HG03064 (cell line): ENCODE measurements around the gene TSPAN5.

ENCODE experiments used
- ATAC-seq: cut with Tn5 transposase; IDR thresholded peaks from one replicate; pipeline ENCODE4 v1.9.1; 2021; ENCODE audit warnings: low read depth; ENCODE audit not compliant: unreplicated experiment

The TSPAN5 gene

DNA sequence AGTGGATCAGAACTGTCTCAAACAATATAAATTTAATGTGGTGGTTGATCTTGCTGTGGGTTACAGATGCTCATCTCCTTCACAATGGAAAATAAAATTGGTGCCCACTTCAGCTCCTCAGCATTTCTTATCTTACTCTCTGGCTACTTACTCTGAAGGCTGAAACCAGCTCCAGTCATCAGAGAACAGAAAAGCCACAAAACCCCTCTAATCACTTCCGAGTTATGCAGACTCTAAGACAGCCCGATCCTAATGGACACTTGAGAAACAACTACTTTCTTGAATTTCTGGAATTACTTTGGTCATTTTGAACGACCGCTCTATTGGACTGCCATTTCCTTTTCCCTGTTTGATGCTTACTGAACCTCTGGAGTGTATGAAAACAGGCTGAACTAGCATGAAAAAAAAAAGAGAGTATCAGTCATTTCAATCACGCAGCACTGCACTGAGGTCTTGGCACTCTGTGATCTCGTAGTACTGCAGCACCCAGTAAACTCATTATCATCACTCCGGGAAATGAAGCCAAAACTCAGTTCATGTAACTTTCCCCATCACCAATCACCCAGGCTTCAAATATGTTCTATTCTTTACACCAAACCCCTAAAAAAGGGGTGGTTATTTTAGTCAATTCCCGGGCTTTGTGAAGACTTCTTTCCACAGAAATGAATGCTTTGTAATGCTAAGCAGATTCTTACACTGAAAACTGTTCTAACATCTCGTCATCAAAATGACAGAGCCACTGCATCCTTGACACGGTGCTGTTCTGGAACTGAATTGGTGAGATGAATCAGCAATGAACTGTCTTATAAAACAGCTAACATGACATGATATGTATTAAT lies 54.5 kb downstream of the TSPAN5 start:
- no peak for ATAC-seq

DNA sequence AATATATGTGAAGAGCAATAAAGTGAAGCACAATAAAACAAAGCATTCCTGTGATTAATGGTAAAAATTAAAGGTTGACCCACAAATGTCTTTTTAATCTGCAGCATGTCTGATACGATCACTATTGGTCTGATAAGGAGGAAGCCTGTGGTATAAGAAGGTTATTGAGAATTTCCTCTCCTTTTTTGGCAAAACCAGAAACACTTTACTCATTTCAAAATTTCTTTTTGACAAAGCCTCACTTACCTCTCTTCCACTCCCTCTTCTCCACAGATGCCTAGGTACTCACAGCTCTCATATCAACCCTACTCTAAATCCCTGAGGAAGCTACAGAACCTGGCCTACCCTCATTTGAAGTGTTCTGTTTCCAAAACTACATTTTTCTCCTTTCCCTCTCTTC lies 56.1 kb downstream of the TSPAN5 start:
- ATAC-seq, result no peak

DNA sequence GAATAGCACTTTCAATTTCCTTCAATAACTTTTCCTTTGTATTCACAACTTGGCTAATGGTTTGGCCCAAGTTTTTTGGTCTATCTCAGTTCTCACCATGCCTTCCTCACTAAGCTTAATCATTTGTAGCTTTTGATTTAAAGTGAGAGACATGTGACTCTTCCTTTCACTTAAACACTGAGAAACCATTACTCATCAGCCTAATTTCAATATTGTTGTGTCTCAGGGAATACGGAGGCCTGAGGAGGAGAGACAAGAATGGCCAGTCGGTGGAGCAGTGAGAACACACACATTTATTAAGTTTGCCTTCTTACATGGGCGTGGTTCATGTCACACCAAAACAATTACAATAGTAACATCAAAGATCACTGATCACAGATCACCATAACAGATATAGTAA lies 56.7 kb downstream of the TSPAN5 start:
- ATAC-seq, result peak; percentile 71

DNA sequence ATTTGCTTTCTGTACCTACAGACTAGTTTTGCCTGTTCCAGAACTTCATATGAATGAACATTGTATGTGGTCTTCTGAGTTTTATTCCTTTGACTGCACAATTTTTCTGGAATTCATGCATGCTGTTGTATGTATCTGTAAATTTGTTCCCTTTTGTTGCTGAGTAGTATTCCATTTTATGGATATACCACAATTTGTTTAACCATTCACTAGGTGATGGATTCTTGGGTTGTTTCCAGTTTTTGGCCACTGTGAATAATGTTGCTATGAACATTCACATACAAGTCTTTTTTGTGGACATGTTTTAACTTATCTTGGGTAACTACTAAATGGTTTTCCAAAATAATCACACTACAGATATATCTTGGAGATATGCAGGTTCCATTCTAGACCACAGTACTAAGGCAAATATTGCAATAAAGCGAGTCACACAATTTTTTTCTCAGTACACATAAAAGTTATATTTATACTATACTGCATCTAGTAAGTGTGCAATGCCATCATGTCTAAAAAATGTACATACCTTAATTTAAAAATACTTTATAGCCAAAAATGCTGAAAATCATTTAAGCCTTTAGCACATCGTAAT lies 58.7 kb downstream of the TSPAN5 start:
- no peak for ATAC-seq

DNA sequence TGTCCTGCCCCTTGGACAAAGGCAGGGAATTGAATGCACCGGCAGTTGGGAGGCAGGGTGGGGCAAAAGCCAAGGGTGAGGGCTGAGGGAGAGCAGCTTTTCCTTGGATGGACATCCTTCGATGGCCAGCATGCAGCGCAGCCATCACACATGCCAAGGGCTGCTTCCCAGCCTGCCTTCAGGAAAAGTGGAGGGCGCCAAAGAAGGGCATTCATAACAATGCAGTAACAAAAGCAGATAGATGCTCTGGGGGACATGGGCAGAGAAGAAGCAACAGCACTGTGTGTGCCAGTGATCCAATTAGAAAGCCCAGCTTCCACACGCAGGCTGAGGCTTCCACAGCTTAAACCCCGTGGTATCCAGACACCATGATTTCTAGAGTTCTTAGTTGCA lies 71.5 kb downstream of the TSPAN5 start:
- no peak for ATAC-seq

DNA sequence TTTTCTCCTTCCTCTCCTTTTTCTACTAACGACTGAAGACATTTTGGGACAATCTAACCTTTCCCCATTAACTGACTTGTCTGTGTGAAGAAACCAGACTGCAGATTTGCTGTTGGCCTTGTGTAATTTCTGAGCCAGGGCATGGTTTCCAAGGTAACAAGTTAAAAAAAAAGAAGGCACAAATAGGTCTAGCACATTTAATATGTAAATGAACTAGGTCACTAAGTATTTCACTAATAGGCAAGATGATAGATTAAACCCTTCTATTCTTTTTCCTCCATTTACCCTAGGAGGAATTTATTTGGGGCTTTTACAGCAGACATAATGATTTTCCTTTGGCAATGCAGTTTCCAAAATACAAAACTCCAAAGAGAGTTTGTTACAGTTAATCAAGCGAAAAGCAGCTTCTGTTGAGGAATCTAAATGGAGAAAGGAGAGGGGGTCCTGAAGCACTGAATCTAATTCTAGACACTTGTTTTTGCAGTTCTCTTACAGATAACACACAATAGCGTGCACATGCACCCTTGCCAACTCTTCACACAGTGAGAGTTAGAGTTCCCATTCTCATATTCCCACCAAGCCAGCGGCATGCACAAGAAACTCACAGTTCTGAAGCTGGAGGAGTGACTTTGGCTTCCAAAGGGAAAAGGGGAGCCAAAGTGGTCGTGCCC lies 72.0 kb downstream of the TSPAN5 start:
- no peak for ATAC-seq

DNA sequence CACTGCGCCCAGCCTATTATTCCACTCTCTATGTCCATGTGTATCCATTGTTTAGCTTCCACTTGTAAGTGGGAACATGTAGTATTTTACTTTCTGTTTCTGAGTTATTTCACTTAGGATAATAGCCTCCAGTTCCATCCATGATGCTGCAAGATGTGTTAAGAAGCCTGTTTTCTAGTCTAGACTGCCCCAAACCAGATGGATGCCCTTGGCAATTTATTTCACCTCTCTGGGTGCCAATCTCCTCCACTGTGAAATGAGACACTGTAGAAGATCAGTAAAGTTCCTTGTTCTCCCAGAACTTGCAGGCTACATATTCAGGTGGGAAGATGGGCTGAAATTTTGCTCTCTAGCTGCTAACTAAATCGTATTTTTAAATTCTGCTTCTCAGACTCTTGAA lies 72.8 kb downstream of the TSPAN5 start:
- ATAC-seq, result no peak

DNA sequence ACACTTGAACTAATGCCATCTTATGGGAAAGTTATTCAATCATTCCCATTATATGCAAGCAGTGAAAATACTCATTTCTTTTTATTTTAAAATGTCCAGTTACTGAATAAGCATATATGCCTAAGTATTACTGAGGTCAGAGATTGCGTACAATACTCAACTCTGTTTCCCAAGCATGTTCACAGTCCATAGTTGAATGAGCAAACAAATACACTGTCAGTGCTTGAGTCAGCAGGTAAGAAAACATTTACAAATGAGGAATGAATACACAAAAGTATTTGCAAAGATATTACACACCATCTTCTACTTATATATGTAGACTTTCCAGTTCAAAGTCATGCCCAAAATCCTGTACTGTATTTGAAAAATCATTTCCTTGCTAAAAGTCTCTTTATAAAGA lies 74.1 kb downstream of the TSPAN5 start:
- no peak for ATAC-seq

DNA sequence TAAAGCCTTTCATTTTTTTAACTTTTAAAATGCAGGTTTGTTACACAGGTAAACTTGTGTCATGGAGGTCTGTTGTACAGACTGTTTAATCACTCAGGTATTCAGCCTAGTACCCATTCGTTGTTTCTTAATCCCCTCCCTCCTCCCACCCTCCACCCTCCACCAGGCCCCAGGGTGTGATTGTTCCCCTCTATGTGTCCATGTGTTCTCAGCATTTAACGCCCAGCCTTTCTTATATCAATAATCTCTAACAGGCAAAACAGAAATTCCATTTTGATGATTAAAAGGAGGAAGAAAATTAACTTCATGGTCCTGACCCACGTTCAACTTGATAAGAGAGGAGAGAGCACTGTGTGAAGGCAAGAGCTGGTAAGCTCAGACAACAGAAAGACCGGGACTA lies 75.1 kb downstream of the TSPAN5 start:
- no peak for ATAC-seq

DNA sequence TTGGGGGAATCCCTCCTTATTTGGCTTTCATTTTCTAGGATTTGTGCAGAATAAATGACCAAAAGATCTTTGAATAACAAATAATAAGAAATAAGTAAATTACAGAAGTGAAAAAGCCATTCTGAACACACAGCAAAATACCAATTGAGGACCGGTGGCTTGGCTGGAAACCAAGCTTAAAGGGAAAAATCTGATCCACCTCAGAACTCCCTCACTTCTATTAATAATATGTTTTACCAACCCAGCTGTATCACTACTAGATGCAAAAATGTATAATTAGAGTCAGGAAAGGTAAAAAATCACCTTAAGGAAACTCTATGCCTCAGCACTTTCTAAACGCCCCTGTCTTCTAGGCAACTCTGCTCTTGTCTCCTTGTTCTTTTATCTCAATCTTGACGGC lies 77.3 kb downstream of the TSPAN5 start:
- ATAC-seq, result no peak

DNA sequence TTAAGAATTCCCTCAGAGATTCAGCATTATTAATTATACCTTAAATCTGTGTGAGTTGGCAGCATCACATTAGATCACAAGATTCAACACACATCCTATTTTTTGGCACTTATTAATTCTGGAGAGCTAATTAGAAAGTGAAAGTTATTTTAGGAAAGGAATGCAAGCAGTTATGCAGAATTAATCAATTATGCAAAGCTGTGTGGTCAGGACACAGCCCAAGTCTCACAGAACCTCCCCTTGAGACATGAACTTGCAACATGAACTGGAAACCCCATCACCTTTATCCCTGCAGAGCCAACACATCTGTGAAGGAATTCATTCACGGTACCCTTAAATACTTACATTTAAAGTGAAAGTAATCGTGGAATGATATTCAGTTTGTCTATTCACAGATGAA lies 80.5 kb downstream of the TSPAN5 start:
- no peak for ATAC-seq

DNA sequence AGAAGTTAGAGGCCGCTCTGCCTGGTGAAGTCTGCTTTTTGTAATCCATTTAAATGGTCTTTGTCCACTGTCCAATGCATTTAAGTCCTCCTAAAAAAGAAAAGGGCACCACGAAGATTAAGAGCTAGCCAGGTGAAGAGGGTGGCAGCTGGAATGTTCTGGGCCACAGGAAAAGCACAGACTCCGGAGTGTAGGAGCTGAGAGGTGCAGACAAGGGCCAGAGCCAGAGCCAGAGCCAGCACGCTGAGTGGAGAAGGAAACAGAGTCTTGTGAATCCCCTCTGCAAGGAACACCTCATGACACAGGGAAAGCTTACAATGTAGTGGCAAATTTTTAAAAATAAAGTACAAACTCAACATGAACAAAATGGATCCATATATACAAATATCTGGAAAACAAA lies 83.6 kb downstream of the TSPAN5 start:
- ATAC-seq, result no peak

DNA sequence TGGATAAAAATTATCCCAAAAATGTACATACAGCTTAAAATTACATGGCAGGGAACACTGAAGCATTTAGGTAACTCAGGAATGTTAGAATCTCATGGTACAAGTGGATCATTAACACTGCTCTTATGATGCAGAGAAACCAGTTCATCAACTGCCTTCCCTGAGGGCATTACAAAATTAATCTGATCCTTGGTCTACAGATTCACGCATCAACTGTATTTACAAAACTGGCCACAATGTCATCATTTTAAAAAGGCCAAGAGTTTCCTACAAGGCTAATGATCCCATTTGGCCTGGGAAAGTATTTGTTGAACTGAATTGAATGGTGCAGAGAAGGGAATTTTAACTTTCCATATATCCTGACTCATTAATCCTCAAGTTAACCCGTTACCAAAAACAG lies 84.6 kb downstream of the TSPAN5 start:
- ATAC-seq, result no peak

DNA sequence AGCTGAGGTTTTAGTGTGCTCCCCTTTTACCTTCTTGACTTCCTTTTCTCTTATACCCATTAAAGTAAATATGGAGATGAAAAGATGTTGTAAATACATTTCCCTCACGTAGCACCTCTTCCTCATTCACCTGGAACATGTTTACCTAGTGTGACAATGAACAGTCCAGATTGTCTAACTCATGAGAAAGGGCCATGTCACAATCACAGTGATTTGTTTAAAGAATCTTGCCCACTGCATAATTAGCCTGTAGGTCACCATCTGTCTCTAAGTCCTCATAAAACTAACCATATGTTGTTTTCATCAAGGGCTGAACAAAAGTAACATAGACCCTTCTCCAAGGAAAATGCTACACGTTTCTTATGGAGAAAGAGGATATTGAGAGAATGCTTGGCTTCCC lies 85.7 kb downstream of the TSPAN5 start:
- ATAC-seq, result no peak

DNA sequence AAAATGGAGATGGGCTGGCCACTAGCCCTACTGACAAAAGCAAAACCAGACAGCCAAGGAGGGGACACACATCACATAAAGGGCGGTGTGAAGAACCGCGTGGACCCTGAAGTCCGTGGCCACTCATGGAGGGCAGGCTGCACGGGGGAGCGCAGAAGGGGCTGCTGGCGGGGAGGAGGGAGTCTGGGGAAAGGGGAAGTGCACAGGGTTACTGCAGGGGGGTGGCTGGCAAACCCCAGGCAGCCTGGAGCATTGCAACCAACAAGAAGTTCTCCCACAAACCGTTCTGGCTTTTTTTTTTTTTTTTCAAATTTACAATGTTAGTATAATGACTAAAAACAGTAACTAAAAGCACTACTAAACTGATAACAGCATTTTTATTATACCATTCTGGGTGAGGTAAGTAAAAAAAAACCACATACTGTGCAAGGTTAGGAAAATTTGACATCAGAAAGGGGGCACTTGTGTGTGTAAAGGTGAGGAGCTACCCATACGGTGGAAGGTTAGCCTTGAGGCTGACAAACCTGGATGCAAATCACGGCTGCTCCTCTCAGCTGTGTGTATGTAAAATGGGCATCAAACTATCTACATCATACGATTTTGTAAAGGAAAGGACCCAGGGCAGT lies 87.1 kb downstream of the TSPAN5 start:
- no peak for ATAC-seq

DNA sequence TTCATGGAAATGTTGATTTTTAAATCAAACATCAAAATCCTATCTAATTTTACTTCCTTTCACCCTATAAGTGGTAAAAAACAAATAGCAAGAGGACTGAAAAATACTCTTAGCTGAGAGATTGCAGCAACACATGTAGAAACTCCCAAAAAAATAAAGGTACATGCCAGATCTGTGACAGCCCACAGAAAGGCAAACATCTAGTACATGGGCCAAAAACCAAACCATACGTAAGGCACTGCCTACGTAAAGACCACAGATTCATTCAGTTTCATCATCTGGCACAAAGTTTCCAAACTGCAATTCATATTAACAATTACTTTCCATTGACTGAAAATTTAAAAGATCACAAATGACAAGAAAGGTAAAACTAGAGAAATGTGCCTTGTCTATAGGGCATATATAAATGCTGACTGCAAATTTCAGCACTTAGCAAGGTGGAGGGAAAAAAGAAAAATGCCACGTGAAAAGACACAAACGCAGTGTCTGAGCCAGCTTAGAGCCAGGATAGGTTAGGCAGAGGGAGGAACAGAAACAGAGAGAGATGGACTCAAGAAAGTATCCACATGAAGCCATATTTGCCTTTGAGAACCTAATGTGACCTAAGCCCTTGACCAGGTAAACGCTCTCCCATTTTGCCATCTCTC lies 88.1 kb downstream of the TSPAN5 start:
- ATAC-seq, result no peak

DNA sequence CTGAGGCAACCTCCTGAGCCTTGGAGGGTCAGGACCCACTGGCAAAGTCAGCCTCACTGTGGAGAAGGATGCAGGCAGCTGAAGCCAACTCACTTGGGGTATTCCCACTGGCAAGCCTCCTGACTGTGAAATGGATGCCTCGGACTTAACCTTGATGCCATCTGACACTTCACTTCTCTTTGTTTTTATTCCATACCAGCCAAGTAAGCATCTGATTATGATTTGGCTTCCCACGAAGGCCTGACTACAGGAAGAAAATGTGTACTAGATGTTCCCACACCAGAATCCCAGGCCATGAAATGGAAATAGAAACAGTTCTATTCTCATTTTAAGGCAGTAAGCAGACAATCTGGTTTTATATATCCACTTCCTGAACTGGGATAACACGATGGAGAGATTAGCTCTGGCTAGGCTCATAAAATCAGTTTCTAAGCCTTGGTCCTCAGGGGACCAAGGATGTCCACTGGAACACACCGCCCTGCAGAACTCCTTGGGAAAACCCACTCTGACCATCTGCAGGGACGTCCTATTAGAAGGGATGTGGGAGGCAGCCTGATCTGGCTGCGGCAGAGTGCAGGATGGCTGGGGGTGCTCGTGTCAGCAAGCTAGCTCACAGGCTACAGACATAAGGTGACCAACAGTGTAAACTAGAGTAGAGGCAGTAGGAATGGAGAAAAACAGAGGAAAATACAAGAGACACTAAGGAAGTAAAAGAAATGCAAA lies 89.3 kb downstream of the TSPAN5 start:
- no peak for ATAC-seq

DNA sequence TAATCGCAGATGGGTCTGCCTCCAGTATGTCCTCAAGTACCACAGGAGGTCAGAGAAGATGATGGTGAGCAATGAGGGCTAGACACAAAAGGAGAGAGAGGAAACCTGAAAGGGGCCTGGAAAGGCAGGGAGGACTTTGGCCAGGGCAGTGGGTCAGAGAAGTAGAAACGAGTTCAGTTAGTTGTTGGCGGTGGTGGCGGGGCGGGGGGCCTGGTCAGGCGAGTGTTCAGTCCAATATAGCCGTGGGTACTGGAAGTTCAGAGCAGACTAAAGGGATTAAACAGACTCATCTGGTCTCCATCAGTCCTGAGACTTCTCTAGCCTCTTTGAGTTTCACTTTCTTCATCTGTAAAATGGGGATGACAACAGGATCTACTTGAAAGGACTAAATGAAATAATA lies 90.8 kb downstream of the TSPAN5 start:
- ATAC-seq, result no peak

DNA sequence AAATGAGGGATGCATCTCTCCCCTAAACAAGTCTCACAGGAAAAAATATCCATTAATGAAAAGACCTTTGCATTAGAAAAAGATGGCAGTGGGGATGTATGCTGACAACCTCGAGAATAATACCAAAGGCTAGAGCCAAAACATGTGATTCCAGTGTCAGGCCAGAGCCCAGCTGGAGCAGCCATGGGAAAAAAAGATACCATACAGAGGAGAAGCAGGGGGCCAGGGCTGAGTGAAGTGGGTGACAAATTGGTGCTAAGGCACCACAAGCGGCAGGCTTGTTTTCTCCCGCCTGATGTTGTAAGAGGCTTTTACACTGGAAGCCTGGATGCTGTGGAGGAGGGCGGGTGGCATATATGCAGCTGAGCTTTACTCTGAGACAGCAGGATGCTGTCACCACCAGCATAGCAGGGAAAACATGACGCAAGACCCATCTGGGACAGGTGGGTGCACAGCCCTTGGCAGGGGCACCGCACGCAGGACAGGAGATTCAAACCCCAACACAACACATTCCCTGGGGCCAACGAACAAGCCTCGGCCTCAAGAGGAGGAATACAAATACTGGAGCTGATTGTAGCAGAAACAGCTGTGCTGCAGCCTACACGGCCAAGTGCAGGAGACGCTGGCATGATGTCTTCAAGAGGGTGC lies 91.9 kb downstream of the TSPAN5 start:
- ATAC-seq, result no peak
